ENCODE measurements around the gene FAM47E. TPM values are rescaled to one million over a fixed set of nuclear protein-coding genes. Genes with fewer than 3 reads are reported as not detected.
"Not testable (repeated sequence)": the region's sequence is repeated elsewhere in the genome, so short reads cannot be mapped to it uniquely, and the experiment has no call there.

The FAM47E gene
- total RNA-seq, 1 donor from 2014 or later, result 3.8 TPM

- Mint-ChIP-seq H3K27ac (peak overlapping the region; percentile 94), H3K36me3 (peaks cover 13% of the 10 kb centered on the region), H3K4me3 (peak overlapping the region; percentile 75), H3K9me3 (peaks cover 24% of the 10 kb centered on the region), H3K27me3 (no peaks in the 10 kb centered on the region), H3K4me1 (ENCODE audit: unreplicated experiment) (peaks cover 19% of the 10 kb centered on the region)
- TF ChIP-seq CTCF (conservative IDR thresholded peaks at IDR 0.05), result no peak
- DNase-seq (ENCODE audit: extremely low spot score, unreplicated experiment), result no peak
Observed at GRCh38 chr4:76235915-76236314, 15.6 kb upstream of the FAM47E start.

GRCh38 chr4:76238236-76238635 lies 13.3 kb upstream of the FAM47E start:
- no peak for TF ChIP-seq CTCF (conservative IDR thresholded peaks at IDR 0.05)
- H3K36me3 Mint-ChIP-seq, result peaks cover 13% of the 10 kb centered on the region
- DNase-seq (ENCODE audit: extremely low spot score, unreplicated experiment), result no peak
- H3K4me1 Mint-ChIP-seq (ENCODE audit: unreplicated experiment), result peaks cover 19% of the 10 kb centered on the region
- no peaks in the 10 kb centered on the region for H3K27me3 Mint-ChIP-seq
- no peak overlapping the region for H3K4me3 Mint-ChIP-seq
- peaks cover 24% of the 10 kb centered on the region for H3K9me3 Mint-ChIP-seq
- no peak overlapping the region for H3K27ac Mint-ChIP-seq

- no peak for TF ChIP-seq CTCF (conservative IDR thresholded peaks at IDR 0.05)
- Mint-ChIP-seq H3K4me1 (ENCODE audit: unreplicated experiment) (peaks cover 15% of the 10 kb centered on the region), H3K36me3 (peaks cover 13% of the 10 kb centered on the region), H3K4me3 (no peak overlapping the region), H3K27me3 (peaks cover under 1% of the 10 kb centered on the region), H3K9me3 (peaks cover 24% of the 10 kb centered on the region), H3K27ac (no peak overlapping the region)
- no peak for DNase-seq (ENCODE audit: extremely low spot score, unreplicated experiment)
Observed at GRCh38 chr4:76238701-76239100, 12.8 kb upstream of the FAM47E start.

GRCh38 chr4:76240236-76240635 lies 11.3 kb upstream of the FAM47E start:
- Mint-ChIP-seq H3K27me3 (peaks cover 3% of the 10 kb centered on the region), H3K4me3 (no peak overlapping the region), H3K27ac (no peak overlapping the region), H3K9me3 (peaks cover 24% of the 10 kb centered on the region), H3K4me1 (ENCODE audit: unreplicated experiment) (peaks cover 10% of the 10 kb centered on the region), H3K36me3 (peaks cover 13% of the 10 kb centered on the region)
- DNase-seq (ENCODE audit: extremely low spot score, unreplicated experiment), result no peak
- TF ChIP-seq CTCF (conservative IDR thresholded peaks at IDR 0.05), result no peak

GRCh38 chr4:76243877-76244276 lies 7.6 kb upstream of the FAM47E start:
- not testable (repeated sequence) for H3K36me3 Mint-ChIP-seq; H3K4me1 Mint-ChIP-seq (ENCODE audit: unreplicated experiment); H3K27ac Mint-ChIP-seq; H3K4me3 Mint-ChIP-seq; DNase-seq (ENCODE audit: extremely low spot score, unreplicated experiment)
- H3K27me3 Mint-ChIP-seq, result peaks cover 15% of the 10 kb centered on the region
- H3K9me3 Mint-ChIP-seq, result peaks cover 15% of the 10 kb centered on the region

GRCh38 chr4:76246025-76246424 lies 5.5 kb upstream of the FAM47E start:
- Mint-ChIP-seq H3K9me3 (no peaks in the 10 kb centered on the region), H3K36me3 (no peaks in the 10 kb centered on the region), H3K4me1 (ENCODE audit: unreplicated experiment) (no peaks in the 10 kb centered on the region), H3K27ac (no peak overlapping the region), H3K4me3 (no peak overlapping the region), H3K27me3 (peaks cover 31% of the 10 kb centered on the region)
- DNase-seq (ENCODE audit: extremely low spot score, unreplicated experiment), result no peak
- TF ChIP-seq CTCF (conservative IDR thresholded peaks at IDR 0.05), result no peak
